ENCODE measurements around the gene GPRC6A.
A peak's percentile ranks its signal among the peaks of the same experiment; 100 is the strongest.

The GPRC6A gene

GRCh38 chr6:116859264-116859663 lies 30.4 kb upstream of the GPRC6A start:
- no peak overlapping the region for H3K27ac ChIP-seq (ENCODE audit: low read depth, low read length)
- H3K9me2 ChIP-seq (replicated peaks; ENCODE audit: control insufficient read depth, low read length) = no peaks in the 10 kb centered on the region
- H4K20me1 ChIP-seq (ENCODE audit: control insufficient read depth, insufficient read depth, low read depth, low read length) = no peaks in the 10 kb centered on the region
- no peak overlapping the region for H3K4me2 ChIP-seq (ENCODE audit: low read length)
- no peaks in the 10 kb centered on the region for H3K27me3 ChIP-seq (ENCODE audit: control insufficient read depth, low read length)
- no peaks in the 10 kb centered on the region for H3K4me1 ChIP-seq (ENCODE audit: control insufficient read depth, low read length)
- no peaks in the 10 kb centered on the region for H3K9me3 ChIP-seq (ENCODE audit: control insufficient read depth, insufficient read depth, low read length)
- no peaks in the 10 kb centered on the region for H3K79me2 ChIP-seq (ENCODE audit: control insufficient read depth, low read length)
- H3K4me3 ChIP-seq (ENCODE audit: low read length) = no peak overlapping the region
- TF ChIP-seq EZH2phosphoT487 (IDR thresholded peaks at IDR 0.05; ENCODE audit: borderline replicate concordance, low read length) (no peak), CTCF (IDR thresholded peaks at IDR 0.05; ENCODE audit: low read depth, low read length, poor library complexity, severe bottlenecking) (no peak)
- no peaks in the 10 kb centered on the region for H3K36me3 ChIP-seq (ENCODE audit: control insufficient read depth, low read length)
- no peaks in the 10 kb centered on the region for H3F3A ChIP-seq (ENCODE audit: control insufficient read depth, insufficient read depth)

GRCh38 chr6:116858060-116858459 lies 29.2 kb upstream of the GPRC6A start:
- H3K79me2 ChIP-seq (ENCODE audit: control insufficient read depth, low read length) = no peaks in the 10 kb centered on the region
- no peaks in the 10 kb centered on the region for H4K20me1 ChIP-seq (ENCODE audit: control insufficient read depth, insufficient read depth, low read depth, low read length)
- H3K27me3 ChIP-seq (ENCODE audit: control insufficient read depth, low read length) = no peaks in the 10 kb centered on the region
- no peaks in the 10 kb centered on the region for H3K36me3 ChIP-seq (ENCODE audit: control insufficient read depth, low read length)
- H3K9me3 ChIP-seq (ENCODE audit: control insufficient read depth, insufficient read depth, low read length) = no peaks in the 10 kb centered on the region
- no peaks in the 10 kb centered on the region for H3K4me1 ChIP-seq (ENCODE audit: control insufficient read depth, low read length)
- H3K9me2 ChIP-seq (replicated peaks; ENCODE audit: control insufficient read depth, low read length) = no peaks in the 10 kb centered on the region
- no peak for TF ChIP-seq EZH2phosphoT487 (IDR thresholded peaks at IDR 0.05; ENCODE audit: borderline replicate concordance, low read length)
- no peak for TF ChIP-seq CTCF (IDR thresholded peaks at IDR 0.05; ENCODE audit: low read depth, low read length, poor library complexity, severe bottlenecking)
- H3K4me3 ChIP-seq (ENCODE audit: low read length) = no peak overlapping the region
- no peaks in the 10 kb centered on the region for H3F3A ChIP-seq (ENCODE audit: control insufficient read depth, insufficient read depth)
- H3K27ac ChIP-seq (ENCODE audit: low read depth, low read length) = no peak overlapping the region
- no peak overlapping the region for H3K4me2 ChIP-seq (ENCODE audit: low read length)

- H3K79me2 ChIP-seq (ENCODE audit: control insufficient read depth, low read length) = no peaks in the 10 kb centered on the region
- no peaks in the 10 kb centered on the region for H3K36me3 ChIP-seq (ENCODE audit: control insufficient read depth, low read length)
- no peaks in the 10 kb centered on the region for H3K4me1 ChIP-seq (ENCODE audit: control insufficient read depth, low read length)
- TF ChIP-seq CTCF (IDR thresholded peaks at IDR 0.05; ENCODE audit: low read depth, low read length, poor library complexity, severe bottlenecking) = peak; percentile 13
- no peak for TF ChIP-seq EZH2phosphoT487 (IDR thresholded peaks at IDR 0.05; ENCODE audit: borderline replicate concordance, low read length)
- no peak overlapping the region for H3K27ac ChIP-seq (ENCODE audit: low read depth, low read length)
- H3K9me2 ChIP-seq (replicated peaks; ENCODE audit: control insufficient read depth, low read length) = no peaks in the 10 kb centered on the region
- no peaks in the 10 kb centered on the region for H3K9me3 ChIP-seq (ENCODE audit: control insufficient read depth, insufficient read depth, low read length)
- no peaks in the 10 kb centered on the region for H3F3A ChIP-seq (ENCODE audit: control insufficient read depth, insufficient read depth)
- no peaks in the 10 kb centered on the region for H3K27me3 ChIP-seq (ENCODE audit: control insufficient read depth, low read length)
- H4K20me1 ChIP-seq (ENCODE audit: control insufficient read depth, insufficient read depth, low read depth, low read length) = no peaks in the 10 kb centered on the region
- H3K4me3 ChIP-seq (ENCODE audit: low read length) = no peak overlapping the region
- H3K4me2 ChIP-seq (ENCODE audit: low read length) = no peak overlapping the region
Measured at GRCh38 chr6:116847227-116847626, 18.3 kb upstream of the GPRC6A start.

GRCh38 chr6:116842459-116842858 lies 13.6 kb upstream of the GPRC6A start:
- H3F3A ChIP-seq (ENCODE audit: control insufficient read depth, insufficient read depth) = no peaks in the 10 kb centered on the region
- H3K9me2 ChIP-seq (replicated peaks; ENCODE audit: control insufficient read depth, low read length) = no peaks in the 10 kb centered on the region
- H3K27ac ChIP-seq (ENCODE audit: low read depth, low read length) = no peak overlapping the region
- no peak overlapping the region for H3K4me2 ChIP-seq (ENCODE audit: low read length)
- H3K27me3 ChIP-seq (ENCODE audit: control insufficient read depth, low read length) = no peaks in the 10 kb centered on the region
- no peak overlapping the region for H3K4me3 ChIP-seq (ENCODE audit: low read length)
- TF ChIP-seq CTCF (IDR thresholded peaks at IDR 0.05; ENCODE audit: low read depth, low read length, poor library complexity, severe bottlenecking) (no peak), EZH2phosphoT487 (IDR thresholded peaks at IDR 0.05; ENCODE audit: borderline replicate concordance, low read length) (no peak)
- no peaks in the 10 kb centered on the region for H3K79me2 ChIP-seq (ENCODE audit: control insufficient read depth, low read length)
- H3K36me3 ChIP-seq (ENCODE audit: control insufficient read depth, low read length) = no peaks in the 10 kb centered on the region
- no peaks in the 10 kb centered on the region for H3K4me1 ChIP-seq (ENCODE audit: control insufficient read depth, low read length)
- no peaks in the 10 kb centered on the region for H4K20me1 ChIP-seq (ENCODE audit: control insufficient read depth, insufficient read depth, low read depth, low read length)
- no peaks in the 10 kb centered on the region for H3K9me3 ChIP-seq (ENCODE audit: control insufficient read depth, insufficient read depth, low read length)
